ENCODE data around the gene MRTFB. TPM values are rescaled to one million over a fixed set of nuclear protein-coding genes. Genes with fewer than 3 reads are reported as not detected.
"Not testable (repeated sequence)": the region's sequence is repeated elsewhere in the genome, so short reads cannot be mapped to it uniquely, and the experiment has no call there.

The MRTFB gene
- total RNA-seq (10 to 100 TPM; 30.9 to 77.7 (median 48.0) TPM), polyA plus RNA-seq (10 to 100 TPM in 2 of 3 donors, 1 to 10 TPM in 1; 5.5 to 24.8 (median 11.7) TPM)
- long read RNA-seq, donor 1, result 0 reads
- long read RNA-seq, donor 2, result 0 reads
- long read RNA-seq, donor 3, result 0 reads
- long read RNA-seq, donor 4, partial matches to known transcripts, result 1 of 4 reads
- long read RNA-seq, donor 4, other reads (novel, unspliced or antisense), result 3 of 4 reads
- long read RNA-seq, donor 5, partial matches to known transcripts, result 3 of 4 reads
- long read RNA-seq, donor 5, other reads (novel, unspliced or antisense), result 0 of 4 reads
- long read RNA-seq, donor 6, partial matches to known transcripts, result 0 of 1 reads
- long read RNA-seq, donor 6, other reads (novel, unspliced or antisense), result 1 of 1 reads
- long read RNA-seq, donor 7, result 0 reads
- long read RNA-seq, donor 8, full-length matches to known transcripts, result 2 of 2 reads
- long read RNA-seq, donor 8, partial matches to known transcripts, result 0 of 2 reads
- long read RNA-seq, donor 8, other reads (novel, unspliced or antisense), result 0 of 2 reads
- long read RNA-seq, donor 9, full-length matches to known transcripts, result 2 of 2 reads
- long read RNA-seq, donor 9, partial matches to known transcripts, result 0 of 2 reads
- long read RNA-seq, donor 9, other reads (novel, unspliced or antisense), result 0 of 2 reads
- long read RNA-seq, donor 10, full-length matches to known transcripts, result 1 of 1 reads
- long read RNA-seq, donor 10, partial matches to known transcripts, result 0 of 1 reads
- long read RNA-seq, donor 10, other reads (novel, unspliced or antisense), result 0 of 1 reads

DNA sequence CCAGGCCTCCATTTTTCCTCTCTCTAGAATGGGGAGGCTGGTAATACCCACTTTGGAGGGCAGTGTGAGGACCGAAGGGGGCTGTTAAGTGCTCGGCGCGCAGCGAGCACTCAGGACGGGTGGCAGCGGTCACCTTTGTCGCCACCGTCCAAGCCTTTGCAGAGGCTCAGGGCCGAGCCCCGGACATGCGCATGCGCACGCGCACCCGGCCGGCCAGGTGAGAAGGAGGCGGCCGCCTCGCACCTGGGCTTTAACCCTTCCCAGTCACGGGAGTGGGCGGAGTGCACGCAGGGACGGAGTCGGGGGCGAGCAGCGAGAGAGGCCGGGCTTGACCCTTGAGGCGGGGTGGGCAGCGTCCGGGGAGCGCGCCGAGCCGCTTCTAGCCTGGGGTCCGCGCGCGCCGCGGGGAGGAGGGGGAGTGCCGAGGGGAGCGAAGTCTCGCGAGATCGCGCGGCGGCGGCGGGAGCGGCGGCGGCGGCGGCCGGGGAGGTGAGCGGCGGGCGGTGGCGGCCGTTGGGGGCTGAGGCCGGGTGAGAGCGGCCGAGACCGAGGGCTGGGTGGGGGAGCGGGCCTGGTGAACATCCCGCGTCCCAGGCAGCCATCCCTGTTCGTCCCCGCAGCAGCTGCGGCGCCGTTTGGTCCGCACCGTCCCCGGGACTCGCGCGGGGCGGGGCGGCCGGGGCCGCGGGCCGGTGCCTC, at the start of gene MRTFB:
MRTFB (plus strand) TSS at position 443 of the 699 bp plus-strand sequence. CDS start 69,288 bp downstream, outside the sequence.
- intact Hi-C loops (cut with DNase I), result no loop called here
- H3K27me3 ChIP-seq, result no peaks in the 10 kb centered on the region

GRCh38 chr16:14023526-14023925, 47.6 kb upstream of the MRTFB start:
- H3K4me3 ChIP-seq; H3K4me1 ChIP-seq (replicated peaks in 1 of 2); H3K27me3 ChIP-seq; H3K27ac ChIP-seq; H3K36me3 ChIP-seq (replicated peaks in 1 of 2); intact Hi-C loops (cut with DNase I); H3K9me3 ChIP-seq (replicated peaks in 1 of 3): not testable (repeated sequence)
- peak in 1 of 7 donors; percentile 25 for DNase-seq
- WGBS, 4 donors, result 81 to 91% (median 89%) methylated on average over 4 of the region's 4 CpGs

More for the DNA sequence above, at the start of gene MRTFB:
- Histone ChIP-seq H3K36me3 (replicated peaks in 1 of 2) (no peaks in the 10 kb centered on the region), H3K4me3 (peak within 1 kb of the TSS; percentile 37 to 99 (median 85)), H3K27ac (peak within 1 kb of the TSS in 4 of 5 donors; percentile 3 to 88 (median 75)), H3K4me1 (replicated peaks in 1 of 2) (peaks cover 7 to 23% of the 10 kb centered on the region in 2 donors), H3K9me3 (replicated peaks in 1 of 3) (no peaks in the 10 kb centered on the region)
- WGBS, 4 donors, result 0 to 1% (median 1%) methylated on average over 17 to 81 of the region's 86 CpGs
- DNase-seq, result peak; percentile 67 to 85 (median 81)
- peak; percentile 44 to 59 for TF ChIP-seq POLR2A (IDR thresholded peaks at IDR 0.05)
- TF ChIP-seq, protein P1, sequence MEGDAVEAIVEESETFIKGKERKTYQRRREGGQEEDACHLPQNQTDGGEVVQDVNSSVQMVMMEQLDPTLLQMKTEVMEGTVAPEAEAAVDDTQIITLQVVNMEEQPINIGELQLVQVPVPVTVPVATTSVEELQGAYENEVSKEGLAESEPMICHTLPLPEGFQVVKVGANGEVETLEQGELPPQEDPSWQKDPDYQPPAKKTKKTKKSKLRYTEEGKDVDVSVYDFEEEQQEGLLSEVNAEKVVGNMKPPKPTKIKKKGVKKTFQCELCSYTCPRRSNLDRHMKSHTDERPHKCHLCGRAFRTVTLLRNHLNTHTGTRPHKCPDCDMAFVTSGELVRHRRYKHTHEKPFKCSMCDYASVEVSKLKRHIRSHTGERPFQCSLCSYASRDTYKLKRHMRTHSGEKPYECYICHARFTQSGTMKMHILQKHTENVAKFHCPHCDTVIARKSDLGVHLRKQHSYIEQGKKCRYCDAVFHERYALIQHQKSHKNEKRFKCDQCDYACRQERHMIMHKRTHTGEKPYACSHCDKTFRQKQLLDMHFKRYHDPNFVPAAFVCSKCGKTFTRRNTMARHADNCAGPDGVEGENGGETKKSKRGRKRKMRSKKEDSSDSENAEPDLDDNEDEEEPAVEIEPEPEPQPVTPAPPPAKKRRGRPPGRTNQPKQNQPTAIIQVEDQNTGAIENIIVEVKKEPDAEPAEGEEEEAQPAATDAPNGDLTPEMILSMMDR (IDR thresholded peaks at IDR 0.05), result no peak

- no peak overlapping the region for H3K27ac ChIP-seq
- intact Hi-C loops (cut with DNase I), result no loop called here
- no peak for TF ChIP-seq POLR2A (IDR thresholded peaks at IDR 0.05)
- TF ChIP-seq, protein P1 (IDR thresholded peaks at IDR 0.05), result peak in 1 of 6 experiments; percentile 7
- peaks cover 0 to 4% of the 10 kb centered on the region in 2 donors for H3K4me1 ChIP-seq (replicated peaks in 1 of 2)
- no peaks in the 10 kb centered on the region for H3K27me3 ChIP-seq
- H3K4me3 ChIP-seq, result no peak overlapping the region
- H3K9me3 ChIP-seq (replicated peaks in 1 of 3), result no peaks in the 10 kb centered on the region
- DNase-seq, result peak in 1 of 7 donors; percentile 39
- 27 to 38% (median 32%) methylated on average over 2 of the region's 2 CpGs for WGBS, 4 donors
- no peaks in the 10 kb centered on the region for H3K36me3 ChIP-seq (replicated peaks in 1 of 2)
Measured at GRCh38 chr16:14024283-14024682, 46.8 kb upstream of the MRTFB start.

GRCh38 chr16:14026572-14027285, 44.4 kb upstream of the MRTFB start:
- H3K27ac ChIP-seq, result no peak overlapping the region
- no peak for TF ChIP-seq POLR2A (IDR thresholded peaks at IDR 0.05)
- TF ChIP-seq, protein P1 (IDR thresholded peaks at IDR 0.05), result no peak
- peaks cover 0 to 4% of the 10 kb centered on the region in 2 donors for H3K4me1 ChIP-seq (replicated peaks in 1 of 2)
- no peak for DNase-seq
- no peaks in the 10 kb centered on the region for H3K9me3 ChIP-seq (replicated peaks in 1 of 3)
- H3K27me3 ChIP-seq, result no peaks in the 10 kb centered on the region
- intact Hi-C loops (cut with DNase I), result loop anchor here in 1 of 2 donors (5.0 kb wide), 1 partner anchor 346 kb away; no protein-coding TSS in a partner anchor
- WGBS, 4 donors, result 90 to 99% (median 94%) methylated on average over 3 of the region's 3 CpGs
- no peaks in the 10 kb centered on the region for H3K36me3 ChIP-seq (replicated peaks in 1 of 2)
- no peak overlapping the region for H3K4me3 ChIP-seq
